ENCODE measurements around the gene C20orf204.

DNA sequence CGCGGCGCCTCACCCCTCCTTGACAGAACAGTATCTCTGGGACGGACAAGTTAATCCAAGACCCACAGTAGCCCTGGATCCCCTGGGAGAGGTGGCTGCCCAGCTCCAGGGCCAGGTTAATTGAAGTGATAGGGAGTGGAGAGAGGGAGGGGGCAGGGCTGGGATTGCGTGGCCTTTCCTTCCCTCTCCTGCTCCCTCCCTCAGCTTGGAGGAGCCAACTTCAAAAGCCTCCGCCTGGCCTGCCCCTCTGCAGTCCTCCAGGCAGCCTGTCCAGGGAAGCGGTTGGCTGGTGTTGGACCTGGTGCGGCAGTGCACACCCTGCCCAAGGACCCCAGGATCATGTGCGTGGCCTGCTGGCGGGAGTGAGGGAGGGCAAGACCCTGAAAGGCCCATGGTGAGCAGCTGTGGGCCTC lies at the start of gene C20orf204:
- TF ChIP-seq, protein P1, sequence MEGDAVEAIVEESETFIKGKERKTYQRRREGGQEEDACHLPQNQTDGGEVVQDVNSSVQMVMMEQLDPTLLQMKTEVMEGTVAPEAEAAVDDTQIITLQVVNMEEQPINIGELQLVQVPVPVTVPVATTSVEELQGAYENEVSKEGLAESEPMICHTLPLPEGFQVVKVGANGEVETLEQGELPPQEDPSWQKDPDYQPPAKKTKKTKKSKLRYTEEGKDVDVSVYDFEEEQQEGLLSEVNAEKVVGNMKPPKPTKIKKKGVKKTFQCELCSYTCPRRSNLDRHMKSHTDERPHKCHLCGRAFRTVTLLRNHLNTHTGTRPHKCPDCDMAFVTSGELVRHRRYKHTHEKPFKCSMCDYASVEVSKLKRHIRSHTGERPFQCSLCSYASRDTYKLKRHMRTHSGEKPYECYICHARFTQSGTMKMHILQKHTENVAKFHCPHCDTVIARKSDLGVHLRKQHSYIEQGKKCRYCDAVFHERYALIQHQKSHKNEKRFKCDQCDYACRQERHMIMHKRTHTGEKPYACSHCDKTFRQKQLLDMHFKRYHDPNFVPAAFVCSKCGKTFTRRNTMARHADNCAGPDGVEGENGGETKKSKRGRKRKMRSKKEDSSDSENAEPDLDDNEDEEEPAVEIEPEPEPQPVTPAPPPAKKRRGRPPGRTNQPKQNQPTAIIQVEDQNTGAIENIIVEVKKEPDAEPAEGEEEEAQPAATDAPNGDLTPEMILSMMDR (IDR thresholded peaks at IDR 0.05; ENCODE audit: control extremely low read depth in 1 of 3, insufficient read depth in 1 of 3, low read depth in 1 of 3, low read length in 3 of 3): no peak
- TF ChIP-seq POLR2A (IDR thresholded peaks at IDR 0.05; ENCODE audit: control extremely low read depth in 1 of 2, low read depth in 2 of 2, low read length in 2 of 2) (no peak), JUN (IDR thresholded peaks at IDR 0.05; ENCODE audit: low read depth, low read length) (no peak), TCF12 (IDR thresholded peaks at IDR 0.05; ENCODE audit: low read depth, low read length) (no peak), ZNF274 (IDR thresholded peaks at IDR 0.05; ENCODE audit: borderline replicate concordance, extremely low read depth, low read length) (no peak), YY1 (IDR thresholded peaks at IDR 0.05; ENCODE audit: low read depth, low read length) (no peak), TEAD4 (IDR thresholded peaks at IDR 0.05; ENCODE audit: low read depth, low read length) (no peak), POLR2AphosphoS5 (IDR thresholded peaks at IDR 0.05; ENCODE audit: low read depth, low read length) (no peak), BACH1 (IDR thresholded peaks at IDR 0.05; ENCODE audit: low read length) (no peak)
- TF ChIP-seq, protein P2, sequence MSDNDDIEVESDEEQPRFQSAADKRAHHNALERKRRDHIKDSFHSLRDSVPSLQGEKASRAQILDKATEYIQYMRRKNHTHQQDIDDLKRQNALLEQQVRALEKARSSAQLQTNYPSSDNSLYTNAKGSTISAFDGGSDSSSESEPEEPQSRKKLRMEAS (IDR thresholded peaks at IDR 0.05): no peak
